H1 (cell line): ENCODE results near the gene PTBP1. TPM values are rescaled to one million over a fixed set of nuclear protein-coding genes. Genes with fewer than 3 reads are reported as not detected.

Experiments used
- CTCF ChIA-PET: fragments of 300-600 bp; sonication (Branson Sonifier 250); formaldehyde crosslinking; loops from one replicate; lab custom pipeline; 2021; ENCODE audit not compliant: partially characterized antibody; lab: Charles Lee
- POLR2A ChIA-PET: fragments of 300-600 bp; sonication (Branson Sonifier 250); formaldehyde crosslinking; loops from one replicate; lab custom pipeline; 2021; ENCODE audit warnings: inconsistent platforms; ENCODE audit not compliant: partially characterized antibody; lab: Charles Lee
- DNase-seq, 2 experiments: peaks; one replicate each; pipeline versions ENCODE4 v3.0.0 to v3.0.0-alpha.2; 2010 to 2022; ENCODE audit warnings: low spot score in 2 of 2, low read depth in 1 of 2, mixed read lengths in 1 of 2
- FAIRE-seq: peaks from 2 replicates; lab custom pipeline; 2011; peaks lifted over from hg19 to GRCh38; lab: Jason Lieb, UNC
- H2AFZ ChIP-seq: 2 replicates; pipeline ENCODE4 v1.8.1; 2012; ENCODE audit warnings: low read length, inconsistent platforms
- H2AK5ac ChIP-seq: 2 replicates; pipeline ENCODE4 v1.6.1; 2013; ENCODE audit warnings: low read depth, low read length
- H2BK120ac ChIP-seq: replicated peaks from 2 replicates; pipeline ENCODE3; 2013; ENCODE audit warnings: low read depth, low read length, inconsistent platforms
- H2BK12ac ChIP-seq: 2 replicates; pipeline ENCODE4 v1.6.1; 2013; ENCODE audit warnings: low read depth, low read length
- H2BK15ac ChIP-seq: 2 replicates; pipeline ENCODE4 v1.6.1; 2013; ENCODE audit warnings: low read length
- H2BK20ac ChIP-seq: 2 replicates; pipeline ENCODE4 v1.6.1; 2013; ENCODE audit warnings: low read length
- H2BK5ac ChIP-seq: 2 replicates; pipeline ENCODE4 v1.6.1; 2013; ENCODE audit warnings: low read depth, low read length
- H3K14ac ChIP-seq: 2 replicates; pipeline ENCODE4 v1.6.1; 2013; ENCODE audit warnings: inconsistent platforms; ENCODE audit not compliant: insufficient read length
- H3K18ac ChIP-seq: 2 replicates; pipeline ENCODE4 v1.6.1; 2013; ENCODE audit warnings: low read length; ENCODE audit errors: extremely low read depth
- H3K23ac ChIP-seq: 2 replicates; pipeline ENCODE4 v1.6.1; 2013; ENCODE audit warnings: inconsistent platforms; ENCODE audit not compliant: insufficient read length
- H3K23me2 ChIP-seq: 2 replicates; pipeline ENCODE4 v1.6.1; 2013; ENCODE audit warnings: low read depth, low read length
- H3K27ac ChIP-seq: 2 replicates; pipeline ENCODE4 v1.6.1; 2011; ENCODE audit warnings: low read depth, low read length, inconsistent platforms
- H3K27me3 ChIP-seq, 4 experiments: replicated peaks in 1 of 4; 1 replicate in 1 of 4; 2 replicates in 3 of 4; pipeline versions ENCODE4 v1.6.1 to v1.8.1; 2011 to 2013; ENCODE audit warnings: low read length in 3 of 4, mild to moderate bottlenecking in 3 of 4, inconsistent platforms in 2 of 4, mixed read lengths in 2 of 4, moderate library complexity in 1 of 4; ENCODE audit not compliant: control insufficient read depth in 3 of 4, insufficient read depth in 3 of 4; ENCODE audit errors: extremely low read depth in 1 of 4
- H3K36me3 ChIP-seq, 4 experiments: 2 replicates each; pipeline versions ENCODE4 v1.6.1 to v1.8.1; 2011 to 2013; ENCODE audit warnings: mild to moderate bottlenecking in 4 of 4, low read length in 3 of 4, moderate library complexity in 2 of 4, control low read depth in 1 of 4, inconsistent platforms in 1 of 4; ENCODE audit not compliant: insufficient read depth in 4 of 4, control insufficient read depth in 2 of 4
- H3K4ac ChIP-seq: replicated peaks from 2 replicates; pipeline ENCODE3; 2013; ENCODE audit warnings: low read length, low read depth, mixed read lengths, inconsistent platforms; ENCODE audit not compliant: insufficient read length
- H3K4me1 ChIP-seq, 4 experiments: replicated peaks in 1 of 4; 1 replicate in 1 of 4; 2 replicates in 3 of 4; pipeline versions ENCODE4 v1.6.1 to v1.8.1; 2011 to 2013; ENCODE audit warnings: low read length in 3 of 4, inconsistent platforms in 2 of 4, mixed read lengths in 1 of 4; ENCODE audit not compliant: insufficient read depth in 4 of 4, control insufficient read depth in 3 of 4
- H3K4me2 ChIP-seq, 2 experiments: 2 replicates each; pipeline versions ENCODE4 v1.6.1 to v1.8.1; 2011 to 2013; ENCODE audit warnings: low read depth in 2 of 2, low read length in 2 of 2, control low read depth in 1 of 2, inconsistent platforms in 1 of 2, mild to moderate bottlenecking in 1 of 2; ENCODE audit not compliant: insufficient read depth in 1 of 2
- H3K4me3 ChIP-seq, 4 experiments: fragments of 200-600, 300-600 bp in 1 of 4; sonication (generic), shearing (Covaris generic), sonication (Bioruptor Twin) in 1 of 4; 2 replicates each; pipeline versions ENCODE4 v1.5.1 to v1.8.1; 2011 to 2016; ENCODE audit warnings: low read length in 4 of 4, low read depth in 3 of 4, control low read depth in 2 of 4, inconsistent platforms in 2 of 4, mild to moderate bottlenecking in 2 of 4, mixed read lengths in 1 of 4, moderate library complexity in 1 of 4; ENCODE audit not compliant: insufficient read depth in 2 of 4; ENCODE audit errors: extremely low read depth in 1 of 4
- H3K56ac ChIP-seq: replicated peaks from 2 replicates; pipeline ENCODE3; 2013; ENCODE audit warnings: low read depth, mild to moderate bottlenecking, mixed read lengths, low read length, inconsistent platforms; ENCODE audit not compliant: insufficient read length
- H3K79me1 ChIP-seq: 2 replicates; pipeline ENCODE4 v1.6.1; 2013; ENCODE audit warnings: low read depth, low read length, control low read depth
- H3K79me2 ChIP-seq, 2 experiments: 2 replicates each; pipeline versions ENCODE4 v1.6.1 to v1.8.1; 2012 to 2013; ENCODE audit warnings: low read length in 2 of 2, mild to moderate bottlenecking in 2 of 2, inconsistent platforms in 1 of 2; ENCODE audit not compliant: insufficient read depth in 2 of 2, control insufficient read depth in 1 of 2
- H3K9ac ChIP-seq, 4 experiments: replicated peaks in 1 of 4; 1 replicate in 1 of 4; 2 replicates in 3 of 4; pipeline versions ENCODE4 v1.6.1 to v1.8.1; 2011 to 2013; ENCODE audit warnings: low read depth in 3 of 4, low read length in 3 of 4, control low read depth in 2 of 4, mild to moderate bottlenecking in 2 of 4, moderate library complexity in 2 of 4, inconsistent platforms in 1 of 4; ENCODE audit errors: extremely low read depth in 1 of 4
- H3K9me3 ChIP-seq, 2 experiments: 2 replicates each; pipeline versions ENCODE4 v1.6.1 to v1.8.1; 2012 to 2013; ENCODE audit warnings: mild to moderate bottlenecking in 2 of 2, moderate library complexity in 2 of 2, control low read depth in 1 of 2, inconsistent platforms in 1 of 2, low read depth in 1 of 2, low read length in 1 of 2, mixed read lengths in 1 of 2; ENCODE audit not compliant: insufficient read depth in 2 of 2
- H4K20me1 ChIP-seq, 2 experiments: replicated peaks in 1 of 2; 2 replicates each; pipeline versions ENCODE3 to v1.8.1; 2011 to 2013; ENCODE audit warnings: inconsistent platforms in 2 of 2, low read length in 2 of 2, mild to moderate bottlenecking in 1 of 2; ENCODE audit not compliant: insufficient read depth in 2 of 2, control insufficient read depth in 1 of 2
- H4K5ac ChIP-seq: 2 replicates; pipeline ENCODE4 v1.6.1; 2013; ENCODE audit warnings: low read length, low read depth, mixed read lengths, inconsistent platforms; ENCODE audit not compliant: insufficient read length
- H4K8ac ChIP-seq: 2 replicates; pipeline ENCODE4 v1.8.0; 2013; ENCODE audit warnings: mild to moderate bottlenecking, moderate library complexity, low read length, inconsistent platforms; ENCODE audit not compliant: insufficient read depth; ENCODE audit errors: extremely low read depth
- H4K91ac ChIP-seq: replicated peaks from 2 replicates; pipeline ENCODE3; 2013; ENCODE audit warnings: low read length, mixed read lengths, inconsistent platforms; ENCODE audit not compliant: insufficient read length
- ATF2 ChIP-seq: IDR thresholded peaks from 2 replicates; pipeline ENCODE4 v1.6.1; 2012; ENCODE audit warnings: low read length, inconsistent platforms
- KDM4A ChIP-seq: IDR thresholded peaks from one replicate; pipeline ENCODE4 v1.7.1; 2012; ENCODE audit warnings: low read depth, mild to moderate bottlenecking, moderate library complexity, low read length, inconsistent platforms; ENCODE audit not compliant: severe bottlenecking
- POLR2A ChIP-seq, 2 experiments: IDR thresholded peaks; 1 replicate in 1 of 2; 2 replicates in 1 of 2; pipeline ENCODE4 v1.6.1; 2011; ENCODE audit warnings: low read depth in 2 of 2, low read length in 2 of 2, mild to moderate bottlenecking in 2 of 2; ENCODE audit errors: control extremely low read depth in 1 of 2
- POU5F1 ChIP-seq: IDR thresholded peaks from 2 replicates; pipeline ENCODE4 v1.6.1; 2011; ENCODE audit warnings: low read depth, mild to moderate bottlenecking, low read length, moderate library complexity
- RBBP5 ChIP-seq: IDR thresholded peaks from 2 replicates; pipeline ENCODE4 v1.7.1; 2012; ENCODE audit warnings: low read depth, mild to moderate bottlenecking, inconsistent platforms, low read length, moderate library complexity, borderline replicate concordance
- TAF1 ChIP-seq: IDR thresholded peaks from 2 replicates; pipeline ENCODE4 v1.6.1; 2011; ENCODE audit warnings: mild to moderate bottlenecking, low read depth, low read length
- TEAD4 ChIP-seq: IDR thresholded peaks from 2 replicates; pipeline ENCODE4 v1.6.1; 2012; ENCODE audit warnings: low read depth, low read length, inconsistent platforms, mixed read lengths
- YY1 ChIP-seq: IDR thresholded peaks from 2 replicates; pipeline ENCODE4 v1.6.1; 2011; ENCODE audit warnings: low read depth, mild to moderate bottlenecking, low read length
- ZNF274 ChIP-seq: IDR thresholded peaks from 2 replicates; pipeline ENCODE4 v1.7.0; 2012; ENCODE audit warnings: low read length, borderline replicate concordance; ENCODE audit errors: extremely low read depth
- WGBS, 2 experiments: shearing (Covaris generic) in 1 of 2; methylation state at CpG; one replicate each; pipeline versions ENCODE4 v1.1.6 to v1.1.7; 2013 to 2015; ENCODE audit warnings: low lambda C conversion rate in 2 of 2, mixed read lengths in 2 of 2, inconsistent platforms in 1 of 2, low coverage in 1 of 2, missing lambda C conversion rate in 1 of 2; ENCODE audit not compliant: insufficient replicate concordance in 2 of 2, insufficient coverage in 1 of 2, insufficient read length in 1 of 2; ENCODE audit errors: extremely low coverage in 1 of 2, missing lambda C conversion rate in 1 of 2; 5-methylcytosine and 5-hydroxymethylcytosine counted together
- polyA plus RNA-seq, 7 experiments: library from polyadenylated mRNA; depleted of rRNA in 3 of 7; stranded (reverse) in 5 of 7; unstranded in 2 of 7; fragments of >200 nt in 5 of 7; fragments of 200-250 nt in 2 of 7; gene quantifications; 1 replicate in 5 of 7; 2 replicates in 1 of 7; 4 replicates in 1 of 7; pipeline versions ENCODE4 v1.2.1 to v1.2.3, GENCODE V29; 2011 to 2013; ENCODE audit warnings: missing spikeins in 2 of 7, mixed read lengths in 2 of 7
- total RNA-seq: library from RNA; stranded (reverse); fragmentation: NEBNext Ultra II Directional; extraction: Animal tissue kit (Norgen Biotek cat#: 25700); gene quantifications from 2 replicates; pipeline ENCODE4 v1.2.1, GENCODE V29; 2021

Gene PTBP1
- total and polyA plus RNA-seq, 2 of the 8 experiments (the other 6 are each of a cell fraction or from before 2014, with no cell fraction given) = 528 to 888 TPM

- H3K27ac ChIP-seq = peak overlapping the region; percentile 76
- H3K18ac ChIP-seq = peak overlapping the region; percentile 86
- H2AK5ac ChIP-seq = peak overlapping the region; percentile 82
- H2BK20ac ChIP-seq = peak overlapping the region; percentile 32
- peak overlapping the region; percentile 95 for H4K5ac ChIP-seq
- no peak overlapping the region for H3K14ac ChIP-seq
- DNase-seq (peak; percentile 59 to 80), FAIRE-seq (peak; percentile 36)
- no peaks in the 10 kb centered on the region for H3K27me3 ChIP-seq
- WGBS, 2 experiments = 14% methylated on average over 27 of the region's 29 CpGs; no CpG with 5 or more reads in 1 of the 2 experiments
- H2BK15ac ChIP-seq = peak overlapping the region; percentile 29; the same call in 1 of the 2 replicates
- H3K4me1 ChIP-seq = peaks cover 7 to 16% (median 12%) of the 10 kb centered on the region in 4 experiments
- ChIA-PET POLR2A (interaction anchor here (0.6 to 9.0 kb wide), 12 partner anchors 10 to 1646 kb away, joined by 3 to 61 read pairs (median 8); partner anchors contain the start of genes CFD, CNN2 and PTBP1), CTCF (interaction anchor here (0.6 to 2.5 kb wide), 4 partner anchors 9 to 1137 kb away, joined by 3 to 10 read pairs (median 4); no protein-coding TSS in a partner anchor)
- no peak overlapping the region for H2AFZ ChIP-seq
- H3K23me2 ChIP-seq = no peaks in the 10 kb centered on the region
- H3K79me2 ChIP-seq = peaks cover 0 to 2% of the 10 kb centered on the region in 2 experiments; a peak in 2 of 4 replicates
- no peaks in the 10 kb centered on the region for H4K20me1 ChIP-seq
- H3K79me1 ChIP-seq = no peaks in the 10 kb centered on the region; the same call in 1 of the 2 replicates
- no peaks in the 10 kb centered on the region for H3K9me3 ChIP-seq
- peak overlapping the region; percentile 94; the same call in 1 of the 2 replicates for H4K8ac ChIP-seq
- H3K23ac ChIP-seq = no peak overlapping the region
- no peak overlapping the region for H3K56ac ChIP-seq
- peak overlapping the region; percentile 98 for H4K91ac ChIP-seq
- H3K9ac ChIP-seq = peak overlapping the region in 3 of 4 experiments; percentile 38 to 62 (median 56); a peak in 5 of 7 replicates
- peak overlapping the region; percentile 56 to 67 for H3K4me2 ChIP-seq
- no peaks in the 10 kb centered on the region for H3K36me3 ChIP-seq
- H2BK5ac ChIP-seq = peak overlapping the region; percentile 89
- H2BK12ac ChIP-seq = peak overlapping the region; percentile 97
- H2BK120ac ChIP-seq = peak overlapping the region; percentile 30
- H3K4ac ChIP-seq = peak overlapping the region; percentile 82
- H3K4me3 ChIP-seq = peak overlapping the region; percentile 34 to 53 (median 38); a peak in 7 of 8 replicates
- TF ChIP-seq RBBP5 = peak; percentile 85; the same call in 1 of the 2 replicates
- peak; percentile 99 for TF ChIP-seq TEAD4
- TF ChIP-seq ATF2 = no peak
- TF ChIP-seq POU5F1 = no peak
- no peak for TF ChIP-seq KDM4A
- TF ChIP-seq YY1 = no peak
- peak; percentile 69 for TF ChIP-seq TAF1
- TF ChIP-seq POLR2A (IDR thresholded peaks at IDR 0.05; ENCODE audit: control extremely low read depth in 1 of 2, low read depth in 2 of 2, low read length in 2 of 2) = peak in 1 of 2 experiments; percentile 79; a peak in 2 of 3 replicates
- no peak for TF ChIP-seq ZNF274
These were observed 14.9 kb upstream of the PTBP1 start for GRCh38 chr19:782185-782877.
